Fibroblast of lung (primary cell): Measurements from ENCODE around the gene ZNF562. TPM values are rescaled to one million over a fixed set of nuclear protein-coding genes. Genes with fewer than 3 reads are reported as not detected.
"Not testable (repeated sequence)": the region's sequence is repeated elsewhere in the genome, so short reads cannot be mapped to it uniquely, and the experiment has no call there.

Source experiments
- DNase-seq, 2 donors: peaks; one replicate each; pipeline versions ENCODE4 v3.0.0 to v3.0.0-alpha.2; 2010; ENCODE audit warnings: low read depth in 2 of 2
- H2AFZ ChIP-seq: 2 replicates; pipeline ENCODE4 v1.5.1; 2012; ENCODE audit warnings: low read length, control low read depth, inconsistent platforms
- H3K27ac ChIP-seq: 2 replicates; pipeline ENCODE4 v1.5.1; 2011; ENCODE audit warnings: low read length, control low read depth; ENCODE audit not compliant: insufficient read depth
- H3K27me3 ChIP-seq: 2 replicates; pipeline ENCODE4 v1.5.1; 2011; ENCODE audit warnings: mild to moderate bottlenecking, low read length; ENCODE audit not compliant: control insufficient read depth, insufficient read depth
- H3K36me3 ChIP-seq: 2 replicates; pipeline ENCODE4 v1.5.1; 2011; ENCODE audit warnings: low read length; ENCODE audit not compliant: control insufficient read depth, insufficient read depth
- H3K4me1 ChIP-seq: 2 replicates; pipeline ENCODE4 v1.5.1; 2011; ENCODE audit warnings: low read length; ENCODE audit not compliant: control insufficient read depth, insufficient read depth; ENCODE audit errors: extremely low read depth
- H3K4me2 ChIP-seq: 2 replicates; pipeline ENCODE4 v1.5.1; 2011; ENCODE audit warnings: low read length, control low read depth; ENCODE audit not compliant: insufficient read depth; ENCODE audit errors: extremely low read depth
- H3K4me3 ChIP-seq, 4 experiments: fragments of 200-600 bp in 1 of 4; sonication (generic) in 1 of 4; replicated peaks in 1 of 4; 2 replicates each; pipeline ENCODE4 v1.5.1; 2011 to 2016; ENCODE audit warnings: low read length in 4 of 4, low read depth in 3 of 4, mild to moderate bottlenecking in 3 of 4, control low read depth in 2 of 4, inconsistent platforms in 1 of 4, mixed read lengths in 1 of 4; ENCODE audit not compliant: insufficient read depth in 1 of 4; ENCODE audit errors: control extremely low read depth in 1 of 4
- H3K79me2 ChIP-seq: 2 replicates; pipeline ENCODE4 v1.5.1; 2012; ENCODE audit warnings: mild to moderate bottlenecking, low read length, inconsistent platforms; ENCODE audit not compliant: control insufficient read depth, insufficient read depth
- H3K9ac ChIP-seq: 2 replicates; pipeline ENCODE4 v1.5.1; 2011; ENCODE audit warnings: mild to moderate bottlenecking, low read length, control low read depth; ENCODE audit not compliant: insufficient read depth
- H3K9me3 ChIP-seq: 2 replicates; pipeline ENCODE4 v1.5.1; 2012; ENCODE audit warnings: low read depth, low read length; ENCODE audit not compliant: control insufficient read depth, insufficient read depth
- H4K20me1 ChIP-seq: 2 replicates; pipeline ENCODE4 v1.5.1; 2011; ENCODE audit warnings: low read length; ENCODE audit not compliant: control insufficient read depth, insufficient read depth; ENCODE audit errors: extremely low read depth
- EZH2 ChIP-seq: IDR thresholded peaks from 2 replicates; pipeline ENCODE4 v1.5.1; 2012; ENCODE audit warnings: low read length, control low read depth, mild to moderate bottlenecking; ENCODE audit errors: missing control alignments
- polyA plus RNA-seq, 2 donors: library from polyadenylated mRNA; depleted of rRNA in 1 of 2; stranded (reverse) in 1 of 2; unstranded in 1 of 2; fragments of >200 nt; gene quantifications; 2 replicates each; pipeline ENCODE4 v1.2.1, GENCODE V29; 2011 to 2012; ENCODE audit warnings: missing spikeins in 1 of 2
- total RNA-seq: library from RNA; depleted of rRNA; stranded (reverse); fragments of >200 nt; gene quantifications from 2 replicates; pipeline ENCODE4 v1.2.1, GENCODE V29; 2014
- TF ChIP-seq, protein P1 (sequence below), 2 donors: IDR thresholded peaks in 1 of 2; conservative IDR thresholded peaks in 1 of 2; 1 replicate in 1 of 2; 2 replicates in 1 of 2; pipeline ENCODE4 v1.5.1; 2011 to 2012; ENCODE audit warnings: low read length in 2 of 2, control low read depth in 1 of 2, inconsistent platforms in 1 of 2, low read depth in 1 of 2, mild to moderate bottlenecking in 1 of 2

The ZNF562 gene
- total and polyA plus RNA-seq, 2 donors (not counting 1 experiment from before 2014, with no cell fraction given): 12.2 to 28.6 TPM

DNA sequence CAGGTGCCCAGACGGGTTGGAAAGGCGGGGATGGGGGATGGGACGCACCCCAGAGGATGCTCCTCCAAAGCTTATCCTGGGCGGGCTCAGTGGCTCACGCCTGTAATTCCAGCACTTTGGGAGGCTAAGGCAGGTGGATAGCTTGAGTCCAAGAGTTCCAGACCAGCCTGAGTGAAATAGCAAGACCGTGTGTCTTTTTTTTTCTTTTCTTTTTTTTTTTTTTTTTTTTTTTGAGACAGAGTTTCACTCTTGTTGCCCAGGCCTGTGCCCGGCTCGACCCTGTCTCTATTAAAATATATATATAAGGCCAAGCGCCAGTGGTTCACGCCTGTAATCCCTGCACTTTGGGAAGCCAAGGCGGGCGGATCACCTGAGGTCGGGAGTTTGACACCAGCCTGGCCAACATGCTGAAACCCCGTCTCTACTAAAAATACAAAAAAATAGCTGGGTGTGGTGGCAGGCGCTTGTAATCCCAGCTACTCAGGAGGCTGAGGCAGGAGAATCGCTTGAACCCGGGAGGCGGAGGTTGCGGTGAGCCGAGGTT, 530 bp upstream of the ZNF562 start:
- not testable (repeated sequence) for H3K9me3 ChIP-seq, DNase-seq, H3K36me3 ChIP-seq, H3K4me1 ChIP-seq, H3K27me3 ChIP-seq, H4K20me1 ChIP-seq
- Histone ChIP-seq H3K27ac (peak overlapping the region; percentile 95), H3K9ac (peak overlapping the region; percentile 81), H3K4me2 (peak overlapping the region; percentile 58), H3K4me3 (peak overlapping the region; percentile 64 to 94 (median 91)), H3K79me2 (peaks cover 31% of the 10 kb centered on the region), H2AFZ (peak overlapping the region; percentile 94)

DNA sequence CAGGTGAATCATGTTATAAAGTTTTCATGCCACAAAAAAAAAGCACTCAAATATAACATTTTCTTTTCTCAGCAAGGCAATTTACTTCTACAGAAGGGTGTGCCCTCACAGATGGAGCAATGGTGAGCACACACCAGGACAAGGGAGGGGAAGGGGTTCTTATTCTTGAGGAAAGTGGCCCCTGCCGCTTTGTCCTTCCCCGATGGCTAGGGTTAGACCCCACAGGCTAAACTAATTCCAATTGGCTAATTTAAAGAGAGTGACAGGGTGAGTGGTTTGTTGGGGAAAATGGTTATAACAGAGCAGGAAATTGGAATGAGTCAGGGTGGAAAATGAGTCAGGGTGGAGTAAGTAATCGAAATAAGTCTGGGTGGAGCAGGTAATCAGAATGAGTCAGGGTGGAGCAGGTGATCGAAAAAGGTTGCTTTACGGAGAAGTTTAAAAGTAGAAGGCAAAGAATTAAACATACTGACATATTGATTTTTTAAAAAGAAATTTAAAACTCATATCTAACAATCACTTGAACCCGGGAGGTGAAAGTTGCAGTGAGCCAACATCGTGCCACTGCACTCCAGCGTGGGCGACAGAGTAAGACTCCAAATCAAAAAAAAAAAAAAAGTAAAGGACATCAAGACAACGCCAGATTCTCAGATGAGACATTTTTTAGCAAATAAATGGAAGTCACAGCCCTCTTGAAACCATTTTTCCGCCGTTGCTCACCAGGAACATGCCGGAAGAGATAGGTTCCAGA, 813 bp downstream of the ZNF562 start:
- Histone ChIP-seq H3K79me2 (peaks cover 43% of the 10 kb centered on the region), H3K27ac (peak overlapping the region; percentile 95), H3K4me2 (peak overlapping the region; percentile 21), H4K20me1 (no peaks in the 10 kb centered on the region), H3K36me3 (peaks cover 3% of the 10 kb centered on the region), H3K9ac (peak overlapping the region; percentile 81), H3K27me3 (no peaks in the 10 kb centered on the region), H3K4me1 (no peaks in the 10 kb centered on the region), H2AFZ (peak overlapping the region; percentile 94), H3K4me3 (peak overlapping the region; percentile 64 to 94 (median 91)), H3K9me3 (peaks cover 1% of the 10 kb centered on the region)
- DNase-seq: peak in 1 of 2 donors; percentile 35
- no peak for TF ChIP-seq EZH2
- TF ChIP-seq, protein P1, sequence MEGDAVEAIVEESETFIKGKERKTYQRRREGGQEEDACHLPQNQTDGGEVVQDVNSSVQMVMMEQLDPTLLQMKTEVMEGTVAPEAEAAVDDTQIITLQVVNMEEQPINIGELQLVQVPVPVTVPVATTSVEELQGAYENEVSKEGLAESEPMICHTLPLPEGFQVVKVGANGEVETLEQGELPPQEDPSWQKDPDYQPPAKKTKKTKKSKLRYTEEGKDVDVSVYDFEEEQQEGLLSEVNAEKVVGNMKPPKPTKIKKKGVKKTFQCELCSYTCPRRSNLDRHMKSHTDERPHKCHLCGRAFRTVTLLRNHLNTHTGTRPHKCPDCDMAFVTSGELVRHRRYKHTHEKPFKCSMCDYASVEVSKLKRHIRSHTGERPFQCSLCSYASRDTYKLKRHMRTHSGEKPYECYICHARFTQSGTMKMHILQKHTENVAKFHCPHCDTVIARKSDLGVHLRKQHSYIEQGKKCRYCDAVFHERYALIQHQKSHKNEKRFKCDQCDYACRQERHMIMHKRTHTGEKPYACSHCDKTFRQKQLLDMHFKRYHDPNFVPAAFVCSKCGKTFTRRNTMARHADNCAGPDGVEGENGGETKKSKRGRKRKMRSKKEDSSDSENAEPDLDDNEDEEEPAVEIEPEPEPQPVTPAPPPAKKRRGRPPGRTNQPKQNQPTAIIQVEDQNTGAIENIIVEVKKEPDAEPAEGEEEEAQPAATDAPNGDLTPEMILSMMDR (conservative IDR thresholded peaks at IDR 0.05 in 1 of 2, IDR thresholded peaks at IDR 0.05 in 1 of 2; ENCODE audit: low read depth in 1 of 2, low read length in 2 of 2): no peak

DNA sequence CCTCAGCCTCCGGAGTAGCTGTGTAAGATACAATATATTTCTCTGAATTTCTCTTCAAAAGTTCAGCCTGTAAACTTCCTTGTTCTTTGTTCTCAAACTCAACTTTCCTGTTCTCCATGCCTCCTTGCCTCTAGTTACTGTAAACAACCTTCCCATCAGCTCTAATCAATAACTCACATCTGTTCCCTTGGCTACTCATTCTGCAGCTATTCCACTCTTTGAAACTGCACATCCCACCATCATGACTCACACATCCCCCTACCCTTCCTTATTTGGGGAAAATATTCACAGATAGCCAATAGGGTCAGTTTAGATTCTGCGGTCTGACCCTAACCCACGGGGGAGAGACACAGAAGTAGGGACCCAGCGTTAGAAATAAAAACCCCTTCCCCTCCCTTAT, 2.0 kb downstream of the ZNF562 start:
- TF ChIP-seq EZH2: no peak
- TF ChIP-seq, protein P1 (conservative IDR thresholded peaks at IDR 0.05 in 1 of 2, IDR thresholded peaks at IDR 0.05 in 1 of 2; ENCODE audit: low read depth in 1 of 2, low read length in 2 of 2): no peak
- H3K27ac ChIP-seq: no peak overlapping the region
- H3K9ac ChIP-seq: no peak overlapping the region
- H3K36me3 ChIP-seq: peaks cover 3% of the 10 kb centered on the region
- no peak overlapping the region for H2AFZ ChIP-seq
- no peak for DNase-seq
- no peaks in the 10 kb centered on the region for H3K27me3 ChIP-seq
- H4K20me1 ChIP-seq: no peaks in the 10 kb centered on the region
- no peaks in the 10 kb centered on the region for H3K4me1 ChIP-seq
- no peak overlapping the region for H3K4me2 ChIP-seq
- H3K4me3 ChIP-seq: no peak overlapping the region
- peaks cover 1% of the 10 kb centered on the region for H3K9me3 ChIP-seq
- peaks cover 55% of the 10 kb centered on the region for H3K79me2 ChIP-seq
